HEK293 (cell line): ENCODE data around the gene MEOX1.

Experiments used
- HOXC10 ChIP-seq: sonication (generic); formaldehyde crosslinking; IDR thresholded peaks from 2 replicates; pipeline ENCODE4 v1.8.1; 2023; ENCODE audit warnings: mild to moderate bottlenecking, missing genetic modification reagents
- HOXD13 ChIP-seq: sonication (generic); formaldehyde crosslinking; IDR thresholded peaks from 2 replicates; pipeline ENCODE4 v1.8.0; 2022; ENCODE audit warnings: missing genetic modification reagents, borderline replicate concordance
- MYNN ChIP-seq: fragments of 450-650 bp; formaldehyde crosslinking; IDR thresholded peaks from 2 replicates; pipeline ENCODE4 v1.5.1; 2016; ENCODE audit warnings: missing biosample characterization, missing genetic modification characterization, borderline replicate concordance
- PRDM2 ChIP-seq: fragments of 450-650 bp; formaldehyde crosslinking; IDR thresholded peaks from 2 replicates; pipeline ENCODE4 v1.5.1; 2016; ENCODE audit warnings: missing biosample characterization, missing genetic modification characterization, borderline replicate concordance
- SETDB1 ChIP-seq: IDR thresholded peaks from one replicate; pipeline ENCODE4 v1.6.1; 2017; ENCODE audit warnings: mild to moderate bottlenecking, low read length, moderate library complexity, mixed read lengths; ENCODE audit not compliant: insufficient read length
- TCF7L2 ChIP-seq: IDR thresholded peaks from 2 replicates; pipeline ENCODE4 v1.6.1; 2011; ENCODE audit warnings: low read depth, mild to moderate bottlenecking, inconsistent platforms, low read length, moderate library complexity, borderline replicate concordance
- YY1 ChIP-seq: fragments of 450-650 bp; formaldehyde crosslinking; IDR thresholded peaks from 2 replicates; pipeline ENCODE4 v1.5.1; 2018; ENCODE audit warnings: missing biosample characterization, missing genetic modification characterization
- ZBTB49 ChIP-seq: fragments of 450-650 bp; formaldehyde crosslinking; IDR thresholded peaks from 2 replicates; pipeline ENCODE4 v1.5.1; 2016; ENCODE audit warnings: missing biosample characterization, missing genetic modification characterization, low read depth
- ZNF19 ChIP-seq: fragments of 450-650 bp; formaldehyde crosslinking; IDR thresholded peaks from 2 replicates; pipeline ENCODE4; 2016; ENCODE audit warnings: missing biosample characterization, missing genetic modification characterization, low read depth
- ZNF202 ChIP-seq: fragments of 450-650 bp; formaldehyde crosslinking; IDR thresholded peaks from 2 replicates; pipeline ENCODE4 v1.5.1; 2016; ENCODE audit warnings: missing biosample characterization, missing genetic modification characterization, borderline replicate concordance
- ZNF280C ChIP-seq: fragments of 450-650 bp; formaldehyde crosslinking; IDR thresholded peaks from 2 replicates; pipeline ENCODE4 v1.5.1; 2016; ENCODE audit warnings: missing biosample characterization, missing genetic modification characterization
- ZNF280D ChIP-seq: fragments of 450-650 bp; formaldehyde crosslinking; IDR thresholded peaks from 2 replicates; pipeline ENCODE4 v1.5.1; 2016; ENCODE audit warnings: missing biosample characterization, missing genetic modification characterization
- ZNF302 ChIP-seq: fragments of 450-650 bp; formaldehyde crosslinking; IDR thresholded peaks from 2 replicates; pipeline ENCODE4 v1.5.1; 2016; ENCODE audit warnings: missing biosample characterization, missing genetic modification characterization, low read depth
- ZNF335 ChIP-seq: fragments of 450-650 bp; formaldehyde crosslinking; conservative IDR thresholded peaks from 2 replicates; pipeline ENCODE4 v1.5.1; 2016; ENCODE audit warnings: missing biosample characterization, missing genetic modification characterization
- ZNF433 ChIP-seq: fragments of 450-650 bp; formaldehyde crosslinking; IDR thresholded peaks from 2 replicates; pipeline ENCODE4 v1.5.1; 2016; ENCODE audit warnings: missing biosample characterization, missing genetic modification characterization, low read depth
- ZNF548 ChIP-seq: fragments of 450-650 bp; formaldehyde crosslinking; IDR thresholded peaks from 2 replicates; pipeline ENCODE4 v1.5.1; 2016; ENCODE audit warnings: missing biosample characterization, missing genetic modification characterization
- ZNF585B ChIP-seq: fragments of 450-650 bp; formaldehyde crosslinking; IDR thresholded peaks from 2 replicates; pipeline ENCODE4 v1.5.1; 2016; ENCODE audit warnings: missing biosample characterization, missing genetic modification characterization
- ZNF677 ChIP-seq: fragments of 450-650 bp; IDR thresholded peaks from 2 replicates; pipeline ENCODE4 v1.5.0; 2018; ENCODE audit warnings: missing biosample characterization, mild to moderate bottlenecking, missing genetic modification characterization, moderate library complexity
- ZNF76 ChIP-seq: fragments of 450-650 bp; formaldehyde crosslinking; IDR thresholded peaks from 2 replicates; pipeline ENCODE4; 2016; ENCODE audit warnings: low read depth, missing biosample characterization, missing genetic modification characterization, borderline replicate concordance
- ZNF768 ChIP-seq: fragments of 450-650 bp; formaldehyde crosslinking; IDR thresholded peaks from 2 replicates; pipeline ENCODE4 v1.5.1; 2018; ENCODE audit warnings: missing biosample characterization, mild to moderate bottlenecking, missing genetic modification characterization
- ZNF792 ChIP-seq: fragments of 450-650 bp; formaldehyde crosslinking; IDR thresholded peaks from 2 replicates; pipeline ENCODE4 v1.5.1; 2016; ENCODE audit warnings: missing biosample characterization, missing genetic modification characterization
- ZNF830 ChIP-seq: fragments of 450-650 bp; IDR thresholded peaks from 2 replicates; pipeline ENCODE4 v1.5.0; 2018; ENCODE audit warnings: missing biosample characterization, missing genetic modification characterization, low read depth, mild to moderate bottlenecking, moderate library complexity
- ZSCAN30 ChIP-seq: fragments of 450-650 bp; IDR thresholded peaks from 2 replicates; pipeline ENCODE4 v1.5.1; 2018; ENCODE audit warnings: missing biosample characterization, mild to moderate bottlenecking, missing genetic modification characterization, moderate library complexity

Gene MEOX1

GRCh38 chr17:43671031-43671692, 9.4 kb upstream of the MEOX1 start (continued):
- TF ChIP-seq ZNF280C (tag by site-specific recombination) (no peak), PRDM2 (no peak), YY1 (tag by site-specific recombination) (no peak), ZSCAN30 (tag by site-specific recombination) (peak; percentile 53; the same call in 1 of the 2 replicates), ZNF433 (tag by site-specific recombination) (no peak), ZNF19 (no peak), ZNF768 (tag by site-specific recombination) (no peak), TCF7L2 (peak; percentile 58; the same call in 1 of the 2 replicates), HOXD13 (0 out of 2 replicates have a peak, but pooled peaks have one; percentile 41), ZNF792 (no peak), ZNF548 (tag by site-specific recombination) (no peak), MYNN (tag by site-specific recombination) (no peak), ZNF76 (peak; percentile 57; the same call in 1 of the 2 replicates), ZNF280D (no peak), ZNF202 (tag by site-specific recombination) (no peak), SETDB1 (no peak), ZBTB49 (no peak), HOXC10 (CRISPR knock-in tag) (no peak), ZNF830 (tag by site-specific recombination) (no peak), ZNF677 (tag by site-specific recombination) (no peak), ZNF335 (tag by site-specific recombination) (peak; percentile 80), ZNF585B (tag by site-specific recombination) (no peak), ZNF302 (tag by site-specific recombination) (no peak)
